ENCODE data around the gene CCNF. TPM values are rescaled to one million over a fixed set of nuclear protein-coding genes. Genes with fewer than 3 reads are reported as not detected.
A peak's percentile ranks its signal among the peaks of the same experiment; 100 is the strongest.

Gene CCNF
- total and polyA plus RNA-seq, 9 of the 15 experiments (the other 6 are each of a cell fraction or from before 2014, with no cell fraction given): 4.1 to 70.1 (median 29.5) TPM

DNA sequence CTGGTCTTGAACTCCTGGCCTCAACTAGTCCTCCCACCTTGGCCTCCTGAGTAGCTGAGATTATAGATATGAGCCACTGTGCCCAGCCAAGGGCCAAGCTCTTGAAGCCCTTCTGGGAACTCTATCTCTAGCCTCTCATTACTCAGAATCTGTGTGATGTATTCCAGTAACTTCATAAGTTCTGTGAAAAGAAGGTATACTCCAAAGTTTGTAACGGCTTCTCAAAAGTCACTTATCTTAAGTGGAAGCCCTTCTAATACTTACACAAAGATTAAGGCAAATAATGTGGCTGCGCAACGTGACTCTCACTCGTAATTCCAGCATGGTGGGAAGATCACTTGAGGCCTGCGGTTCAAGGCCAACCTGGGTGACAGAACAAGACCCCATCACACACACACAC, 65.4 kb downstream of the CCNF start:
- Histone ChIP-seq H3K9me3 (replicated peaks; ENCODE audit: control insufficient read depth, insufficient read depth, low read depth, low read length) (no peaks in the 10 kb centered on the region), H3K4me3 (no peak overlapping the region), H3K27ac (ENCODE audit: extremely low read depth, low read depth, low read length) (0 out of 3 replicates have a peak overlapping the region, but pooled peaks have one; percentile 15), H2AFZ (ENCODE audit: low read depth, low read length) (no peak overlapping the region), H3K4me2 (ENCODE audit: insufficient read depth, low read length) (no peak overlapping the region), H3K9ac (ENCODE audit: insufficient read depth in 1 of 2, low read depth in 2 of 2, low read length in 2 of 2) (peak overlapping the region in 1 of 2 experiments; percentile 24; a peak in 1 of 4 replicates), H3K27me3 (ENCODE audit: control insufficient read depth in 2 of 2, insufficient read depth in 2 of 2, low read length in 2 of 2) (no peaks in the 10 kb centered on the region), H3K4me1 (replicated peaks in 1 of 2; ENCODE audit: control insufficient read depth in 2 of 2, insufficient read depth in 2 of 2, low read length in 2 of 2) (peaks cover 17 to 49% of the 10 kb centered on the region in 2 experiments; a peak in 4 of 5 replicates), H3K9me1 (ENCODE audit: control insufficient read depth, insufficient read depth, low read length) (no peaks in the 10 kb centered on the region), H3K79me2 (ENCODE audit: control insufficient read depth, insufficient read depth, low read length) (peaks cover 28% of the 10 kb centered on the region), H3K36me3 (ENCODE audit: control insufficient read depth, insufficient read depth, low read length) (peaks cover 51% of the 10 kb centered on the region; the same call in 2 of the 3 replicates), H4K20me1 (replicated peaks; ENCODE audit: control insufficient read depth, insufficient read depth, low read length) (peaks cover 6% of the 10 kb centered on the region)
- no TSS peak for BruUV-seq (replicated peaks)
- peak; percentile 35 for FAIRE-seq
- 23% methylated on average over 5 of the region's 5 CpGs for WGBS (ENCODE audit: insufficient coverage, low coverage, missing lambda C conversion rate)
- TF ChIP-seq L3MBTL2 (IDR thresholded peaks at IDR 0.05): peak; percentile 40; the same call in 1 of the 2 replicates
- TF ChIP-seq TBL1XR1 (IDR thresholded peaks at IDR 0.05; ENCODE audit: low read length in 2 of 2): peak in 1 of 2 experiments; percentile 27; a peak in 1 of 4 replicates
- 0 out of 4 replicates have a peak, but pooled peaks of 1 of the 2 experiments have one; percentile 16 for TF ChIP-seq RCOR1 (IDR thresholded peaks at IDR 0.05; ENCODE audit: borderline replicate concordance in 1 of 2, low read depth in 2 of 2, low read length in 2 of 2)
- TF ChIP-seq ARID1B (IDR thresholded peaks at IDR 0.05): peak; percentile 43; the same call in 1 of the 2 replicates
- no peak for TF ChIP-seq SNIP1 (IDR thresholded peaks at IDR 0.05; ENCODE audit: low read depth)
- TF ChIP-seq, protein P1, sequence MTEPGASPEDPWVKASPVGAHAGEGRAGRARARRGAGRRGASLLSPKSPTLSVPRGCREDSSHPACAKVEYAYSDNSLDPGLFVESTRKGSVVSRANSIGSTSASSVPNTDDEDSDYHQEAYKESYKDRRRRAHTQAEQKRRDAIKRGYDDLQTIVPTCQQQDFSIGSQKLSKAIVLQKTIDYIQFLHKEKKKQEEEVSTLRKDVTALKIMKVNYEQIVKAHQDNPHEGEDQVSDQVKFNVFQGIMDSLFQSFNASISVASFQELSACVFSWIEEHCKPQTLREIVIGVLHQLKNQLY (CRISPR knock-in tag; conservative IDR thresholded peaks at IDR 0.05): no peak
- TF ChIP-seq CBFA2T3 (IDR thresholded peaks at IDR 0.05): 0 out of 2 replicates have a peak, but pooled peaks have one; percentile 19
- 0 out of 2 replicates have a peak, but pooled peaks have one; percentile 16 for TF ChIP-seq SMARCA4 (IDR thresholded peaks at IDR 0.05)
- TF ChIP-seq RBM17 (IDR thresholded peaks at IDR 0.05; ENCODE audit: borderline replicate concordance, low read depth, low read length): no peak
- CTCF ChIA-PET (ENCODE audit: low intra/inter-chr PET ratio): no interaction called here
- intact Hi-C loops (cut with micrococcal nuclease): loop anchor here (5.0 kb wide), 1 partner anchor 297 kb away; the partner anchor contains the start of gene CASKIN1
- in situ Hi-C loops (cut with MboI): no loop called here
- POLR2A ChIA-PET: interaction anchor here (0.6 to 2.3 kb wide), 2 partner anchors 9 to 52 kb away, joined by 3 to 7 read pairs; no protein-coding TSS in a partner anchor
- no peak for ATAC-seq
- no peak for DNase-seq (ENCODE audit: extremely low read depth in 1 of 4, low spot score in 3 of 4)

Data from K562 (cell line).